K562 (cell line): ENCODE measurements around the gene DNAH1. TPM values are rescaled to one million over a fixed set of nuclear protein-coding genes. Genes with fewer than 3 reads are reported as not detected.

ENCODE experiments used
- ATAC-seq: fragments of 200-7000 bp; cut with Tn5 transposase; 3 replicates; pipeline ENCODE4 v1.9.1; 2020; ENCODE audit warnings: moderate library complexity
- BruUV-seq: library from RNA; stranded (reverse); fragments of 400-500 nt; replicated peaks from 2 replicates; lab custom pipeline; 2021; lab: Mats Ljungman, UMichigan
- CTCF ChIA-PET: fragments of 300-600 bp; formaldehyde crosslinking; extraction: SDS; loops from one replicate; lab custom pipeline; 2021; ENCODE audit warnings: low intra/inter-chr PET ratio; lab: Yijun Ruan, JAX
- POLR2A ChIA-PET: fragments of 300-600, 350-650 bp; sonication (Branson Sonifier 250); formaldehyde crosslinking; extraction: SDS; loops from one replicate; lab custom pipeline; 2021; ENCODE audit warnings: antibody characterized with exemption, inconsistent platforms; lab: Yijun Ruan, JAX
- DNase-seq, 4 experiments: peaks; one replicate each; pipeline versions ENCODE4 v3.0.0 to v3.0.0-alpha.2; 2011 to 2018; ENCODE audit warnings: low spot score in 3 of 4, mixed read lengths in 3 of 4; ENCODE audit errors: extremely low read depth in 1 of 4
- FAIRE-seq: peaks from 2 replicates; lab custom pipeline; 2011; peaks lifted over from hg19 to GRCh38; lab: Jason Lieb, UNC
- H2AFZ ChIP-seq: 2 replicates; pipeline ENCODE4 v1.6.0; 2011; ENCODE audit warnings: low read depth, low read length, control low read depth, inconsistent platforms
- H3K27ac ChIP-seq: fragments of 200-600 bp; 3 replicates; pipeline ENCODE4 v1.8.0; 2011; ENCODE audit warnings: low read depth, mild to moderate bottlenecking, control low read depth, inconsistent platforms, low read length, moderate library complexity, mixed read lengths; ENCODE audit errors: extremely low read depth
- H3K27me3 ChIP-seq, 2 experiments: fragments of 300-600 bp in 1 of 2; 2 replicates in 1 of 2; 3 replicates in 1 of 2; pipeline versions ENCODE4 v1.6.0 to v1.8.0; 2011; ENCODE audit warnings: inconsistent platforms in 2 of 2, low read length in 2 of 2, mild to moderate bottlenecking in 1 of 2, mixed read lengths in 1 of 2, moderate library complexity in 1 of 2; ENCODE audit not compliant: control insufficient read depth in 2 of 2, insufficient read depth in 2 of 2
- H3K36me3 ChIP-seq: fragments of 300-600 bp; 3 replicates; pipeline ENCODE4 v1.8.0; 2011; ENCODE audit warnings: mild to moderate bottlenecking, low read length, inconsistent platforms; ENCODE audit not compliant: control insufficient read depth, insufficient read depth
- H3K4me1 ChIP-seq, 2 experiments: fragments of 200-600 bp in 1 of 2; replicated peaks in 1 of 2; 2 replicates in 1 of 2; 3 replicates in 1 of 2; pipeline versions ENCODE4 v1.5.1 to v1.8.0; 2011; ENCODE audit warnings: inconsistent platforms in 2 of 2, low read length in 2 of 2, mild to moderate bottlenecking in 1 of 2, mixed read lengths in 1 of 2, moderate library complexity in 1 of 2; ENCODE audit not compliant: control insufficient read depth in 2 of 2, insufficient read depth in 2 of 2
- H3K4me2 ChIP-seq: 2 replicates; pipeline ENCODE4 v1.6.1; 2011; ENCODE audit warnings: low read length, control low read depth, inconsistent platforms, mixed read lengths; ENCODE audit not compliant: insufficient read depth
- H3K4me3 ChIP-seq: fragments of 200-600 bp; sonication (generic), shearing (Covaris generic); 2 replicates; pipeline ENCODE4 v1.5.1; 2016; ENCODE audit warnings: control low read depth, inconsistent platforms
- H3K79me2 ChIP-seq: fragments of 200-600 bp; 3 replicates; pipeline ENCODE4 v1.8.0; 2011; ENCODE audit warnings: low read length, inconsistent platforms; ENCODE audit not compliant: control insufficient read depth, insufficient read depth
- H3K9ac ChIP-seq, 2 experiments: 2 replicates each; pipeline versions ENCODE4 v1.6.0 to v1.6.1; 2011; ENCODE audit warnings: low read depth in 2 of 2, low read length in 2 of 2, control low read depth in 1 of 2, inconsistent platforms in 1 of 2, mild to moderate bottlenecking in 1 of 2, mixed read lengths in 1 of 2; ENCODE audit not compliant: insufficient read depth in 1 of 2
- H3K9me1 ChIP-seq: one replicate; pipeline ENCODE4 v1.6.0; 2011; ENCODE audit warnings: inconsistent platforms, mild to moderate bottlenecking, low read length, moderate library complexity; ENCODE audit not compliant: control insufficient read depth, insufficient read depth
- H3K9me3 ChIP-seq: replicated peaks from 2 replicates; pipeline ENCODE4 v1.5.1; 2011; ENCODE audit warnings: low read depth, low read length, inconsistent platforms; ENCODE audit not compliant: control insufficient read depth, insufficient read depth
- H4K20me1 ChIP-seq: replicated peaks from 2 replicates; pipeline ENCODE4 v1.6.1; 2011; ENCODE audit warnings: low read length, inconsistent platforms, mixed read lengths; ENCODE audit not compliant: control insufficient read depth, insufficient read depth
- EP400 ChIP-seq: fragments of 450-650 bp; IDR thresholded peaks from 2 replicates; pipeline ENCODE4 v1.6.1; 2017; ENCODE audit warnings: antibody characterized with exemption, mild to moderate bottlenecking, moderate library complexity
- POLR2G ChIP-seq: fragments of 200-400 bp; formaldehyde crosslinking; IDR thresholded peaks from 2 replicates; pipeline ENCODE4 v1.6.1; 2017; ENCODE audit warnings: low read depth, mild to moderate bottlenecking, antibody characterized with exemption, low read length, moderate library complexity
- ZNF121 ChIP-seq: sonication (generic); formaldehyde crosslinking; conservative IDR thresholded peaks from 2 replicates; pipeline ENCODE4 v1.8.0; 2022; ENCODE audit warnings: missing genetic modification reagents
- ZNF133 ChIP-seq: fragments of 250-450 bp; sonication (Bioruptor Pico); IDR thresholded peaks from 2 replicates; pipeline ENCODE4 v1.4.0; 2020; ENCODE audit warnings: mild to moderate bottlenecking
- WGBS: fragments of 100-300 bp; shearing (Covaris generic); methylation state at CpG from one replicate; pipeline ENCODE4 v1.1.6; 2016; ENCODE audit warnings: low coverage, mixed read lengths; ENCODE audit not compliant: insufficient coverage; ENCODE audit errors: missing lambda C conversion rate; 5-methylcytosine and 5-hydroxymethylcytosine counted together
- in situ Hi-C: fragments of 300-500 bp; cut with MboI; formaldehyde crosslinking; loops from 4 replicates; pipeline ENCODE4 v1.15.0; 2018; ENCODE audit warnings: inconsistent platforms, mixed read lengths
- intact Hi-C: fragments of 100-400 bp; cut with micrococcal nuclease; formaldehyde crosslinking; loops from 2 replicates; pipeline ENCODE4 v1.14.2; 2022
- polyA plus RNA-seq, 8 experiments: library from polyadenylated mRNA; depleted of rRNA in 4 of 8; stranded (reverse) in 5 of 8; unstranded in 3 of 8; fragments of >200 nt; fragmentation: Nextera tagmentation in 2 of 8; fragmentation: Illumina TruSeq in 1 of 8; extraction: Ambion mirVana in 2 of 8; extraction: Trizol in 1 of 8; gene quantifications; 2 replicates each; pipeline versions ENCODE4 v1.2.1 to v1.2.3, GENCODE V29; 2011 to 2014; ENCODE audit warnings: inconsistent platforms in 1 of 8, missing spikeins in 1 of 8
- total RNA-seq, 7 experiments: library from RNA; depleted of rRNA in 6 of 7; stranded (reverse); fragments of >200 nt in 6 of 7; fragmentation: Illumina TruSeq in 2 of 7; extraction: Trizol in 2 of 7; gene quantifications; 2 replicates each; pipeline versions ENCODE4 v1.2.1 to v1.2.3, GENCODE V29; 2011 to 2021; ENCODE audit warnings: low replicate concordance in 1 of 7

Gene DNAH1
- total and polyA plus RNA-seq, 9 of the 15 experiments (the other 6 are each of a cell fraction or from before 2014, with no cell fraction given), result 0.04 to 0.84 (median 0.50) TPM

- H4K20me1 ChIP-seq, result no peaks in the 10 kb centered on the region
- peaks cover 0 to 12% of the 10 kb centered on the region in 2 experiments; a peak in 2 of 5 replicates for H3K4me1 ChIP-seq
- CTCF ChIA-PET, result no interaction called here
- no peaks in the 10 kb centered on the region; a peak in 1 of 5 replicates for H3K27me3 ChIP-seq
- DNase-seq (no peak), ATAC-seq (no peak), FAIRE-seq (no peak)
- BruUV-seq, result no TSS peak
- no peak overlapping the region for H2AFZ ChIP-seq
- H3K9me1 ChIP-seq, result no peaks in the 10 kb centered on the region
- H3K9ac ChIP-seq, result no peak overlapping the region
- H3K4me3 ChIP-seq, result no peak overlapping the region
- no peaks in the 10 kb centered on the region for H3K36me3 ChIP-seq
- 37% methylated on average over 5 of the region's 11 CpGs for WGBS
- in situ Hi-C loops, result no loop called here
- POLR2A ChIA-PET, result no interaction called here
- H3K27ac ChIP-seq, result no peak overlapping the region
- H3K9me3 ChIP-seq, result no peaks in the 10 kb centered on the region
- no peaks in the 10 kb centered on the region for H3K79me2 ChIP-seq
- TF ChIP-seq EP400 (no peak), ZNF121 (CRISPR knock-in tag) (no peak)
- TF ChIP-seq, all 486 proteins: peak for 0
- no peak overlapping the region for H3K4me2 ChIP-seq
- intact Hi-C loops, result no loop called here
These were observed 33.0 kb downstream of the DNAH1 start for GRCh38 chr3:52349131-52349530.

- WGBS, result 20% methylated on average over 11 of the region's 19 CpGs
- H3K27ac ChIP-seq, result no peak overlapping the region
- H3K9ac ChIP-seq, result peak overlapping the region in 1 of 2 experiments; percentile 1; a peak in 1 of 4 replicates
- H3K79me2 ChIP-seq, result no peaks in the 10 kb centered on the region
- peaks cover 0 to 12% of the 10 kb centered on the region in 2 experiments; a peak in 2 of 5 replicates for H3K4me1 ChIP-seq
- H3K4me3 ChIP-seq, result no peak overlapping the region
- no peaks in the 10 kb centered on the region for H4K20me1 ChIP-seq
- no peak overlapping the region for H2AFZ ChIP-seq
- no TSS peak for BruUV-seq
- no peaks in the 10 kb centered on the region; a peak in 1 of 5 replicates for H3K27me3 ChIP-seq
- no peaks in the 10 kb centered on the region for H3K36me3 ChIP-seq
- no peaks in the 10 kb centered on the region for H3K9me1 ChIP-seq
- no peak overlapping the region for H3K4me2 ChIP-seq
- DNase-seq (no peak), FAIRE-seq (no peak)
- TF ChIP-seq POLR2G (0 out of 2 replicates have a peak, but pooled peaks have one; percentile 24), ZNF133 (CRISPR knock-in tag) (no peak)
- TF ChIP-seq, all 486 proteins: peak for 1
- POLR2A ChIA-PET, result interaction anchor here (0.6 to 0.9 kb wide), 3 partner anchors 16 to 32 kb away, joined by 3 to 4 read pairs (median 3); no protein-coding TSS in a partner anchor
- in situ Hi-C loops (no loop called here), intact Hi-C loops (no loop called here)
- CTCF ChIA-PET, result no interaction called here
- ATAC-seq, result no peak
- no peaks in the 10 kb centered on the region for H3K9me3 ChIP-seq
These were observed 33.7 kb downstream of the DNAH1 start for GRCh38 chr3:52349611-52350395.
